ENCODE data around the gene RBM41. TPM values are rescaled to one million over a fixed set of nuclear protein-coding genes. Genes with fewer than 3 reads are reported as not detected.
"Not testable (repeated sequence)": the region's sequence is repeated elsewhere in the genome, so short reads cannot be mapped to it uniquely, and the experiment has no call there.

Gene RBM41
- total and polyA plus RNA-seq, 4 donors: 3.3 to 17.6 (median 9.9) TPM

GRCh38 chrX:107107459-107107858, 11.2 kb downstream of the RBM41 start:
- H3K4me1 ChIP-seq (ENCODE audit: control insufficient read depth in 4 of 4, insufficient read depth in 4 of 4, low read length in 3 of 4): no peaks in the 10 kb centered on the region
- H3K36me3 ChIP-seq (ENCODE audit: control insufficient read depth in 4 of 4, insufficient read depth in 3 of 4, low read depth in 1 of 4, low read length in 3 of 4): peaks cover 0 to 4% (median 1%) of the 10 kb centered on the region in 4 donors
- no peaks in the 10 kb centered on the region for H3K27me3 ChIP-seq (ENCODE audit: control insufficient read depth in 4 of 4, insufficient read depth in 4 of 4, low read length in 3 of 4)
- no peak overlapping the region for H3K9ac ChIP-seq (ENCODE audit: low read depth in 1 of 2, low read length in 2 of 2)
- TF ChIP-seq SP1 (IDR thresholded peaks at IDR 0.05) (no peak), FOXA2 (IDR thresholded peaks at IDR 0.05) (no peak), FOXA1 (IDR thresholded peaks at IDR 0.05) (no peak), YY1 (IDR thresholded peaks at IDR 0.05) (no peak), RXRA (IDR thresholded peaks at IDR 0.05) (no peak), RAD21 (IDR thresholded peaks at IDR 0.05) (no peak)
- no peak overlapping the region for H3K4me3 ChIP-seq (ENCODE audit: low read depth in 1 of 3, low read length in 3 of 3)
- peaks cover 0 to 2% (median 0%) of the 10 kb centered on the region in 4 donors for H3K9me3 ChIP-seq (ENCODE audit: control insufficient read depth in 4 of 4, low read length in 3 of 4)
- DNase-seq (ENCODE audit: low spot score): no peak
- 93% methylated on average over 1 of the region's 1 CpG for WGBS
- H3K27ac ChIP-seq (ENCODE audit: low read depth in 1 of 2, low read length in 2 of 2): no peak overlapping the region

- DNase-seq (ENCODE audit: low spot score): no peak
- Histone ChIP-seq H3K36me3 (ENCODE audit: control insufficient read depth in 4 of 4, insufficient read depth in 3 of 4, low read depth in 1 of 4, low read length in 3 of 4) (peaks cover 0 to 2% (median 0%) of the 10 kb centered on the region in 4 donors), H3K27me3 (ENCODE audit: control insufficient read depth in 4 of 4, insufficient read depth in 4 of 4, low read length in 3 of 4) (no peaks in the 10 kb centered on the region), H3K4me3 (ENCODE audit: low read depth in 1 of 3, low read length in 3 of 3) (no peak overlapping the region), H3K4me1 (ENCODE audit: control insufficient read depth in 4 of 4, insufficient read depth in 4 of 4, low read length in 3 of 4) (no peaks in the 10 kb centered on the region), H3K9me3 (ENCODE audit: control insufficient read depth in 4 of 4, low read length in 3 of 4) (no peaks in the 10 kb centered on the region), H3K9ac (ENCODE audit: low read depth in 1 of 2, low read length in 2 of 2) (no peak overlapping the region), H3K27ac (ENCODE audit: low read depth in 1 of 2, low read length in 2 of 2) (no peak overlapping the region)
- TF ChIP-seq, protein P1, sequence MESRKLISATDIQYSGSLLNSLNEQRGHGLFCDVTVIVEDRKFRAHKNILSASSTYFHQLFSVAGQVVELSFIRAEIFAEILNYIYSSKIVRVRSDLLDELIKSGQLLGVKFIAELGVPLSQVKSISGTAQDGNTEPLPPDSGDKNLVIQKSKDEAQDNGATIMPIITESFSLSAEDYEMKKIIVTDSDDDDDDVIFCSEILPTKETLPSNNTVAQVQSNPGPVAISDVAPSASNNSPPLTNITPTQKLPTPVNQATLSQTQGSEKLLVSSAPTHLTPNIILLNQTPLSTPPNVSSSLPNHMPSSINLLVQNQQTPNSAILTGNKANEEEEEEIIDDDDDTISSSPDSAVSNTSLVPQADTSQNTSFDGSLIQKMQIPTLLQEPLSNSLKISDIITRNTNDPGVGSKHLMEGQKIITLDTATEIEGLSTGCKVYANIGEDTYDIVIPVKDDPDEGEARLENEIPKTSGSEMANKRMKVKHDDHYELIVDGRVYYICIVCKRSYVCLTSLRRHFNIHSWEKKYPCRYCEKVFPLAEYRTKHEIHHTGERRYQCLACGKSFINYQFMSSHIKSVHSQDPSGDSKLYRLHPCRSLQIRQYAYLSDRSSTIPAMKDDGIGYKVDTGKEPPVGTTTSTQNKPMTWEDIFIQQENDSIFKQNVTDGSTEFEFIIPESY (IDR thresholded peaks at IDR 0.05): no peak
- peak in 1 of 2 donors; percentile 35 for TF ChIP-seq RAD21 (IDR thresholded peaks at IDR 0.05)
- TF ChIP-seq, protein P2, sequence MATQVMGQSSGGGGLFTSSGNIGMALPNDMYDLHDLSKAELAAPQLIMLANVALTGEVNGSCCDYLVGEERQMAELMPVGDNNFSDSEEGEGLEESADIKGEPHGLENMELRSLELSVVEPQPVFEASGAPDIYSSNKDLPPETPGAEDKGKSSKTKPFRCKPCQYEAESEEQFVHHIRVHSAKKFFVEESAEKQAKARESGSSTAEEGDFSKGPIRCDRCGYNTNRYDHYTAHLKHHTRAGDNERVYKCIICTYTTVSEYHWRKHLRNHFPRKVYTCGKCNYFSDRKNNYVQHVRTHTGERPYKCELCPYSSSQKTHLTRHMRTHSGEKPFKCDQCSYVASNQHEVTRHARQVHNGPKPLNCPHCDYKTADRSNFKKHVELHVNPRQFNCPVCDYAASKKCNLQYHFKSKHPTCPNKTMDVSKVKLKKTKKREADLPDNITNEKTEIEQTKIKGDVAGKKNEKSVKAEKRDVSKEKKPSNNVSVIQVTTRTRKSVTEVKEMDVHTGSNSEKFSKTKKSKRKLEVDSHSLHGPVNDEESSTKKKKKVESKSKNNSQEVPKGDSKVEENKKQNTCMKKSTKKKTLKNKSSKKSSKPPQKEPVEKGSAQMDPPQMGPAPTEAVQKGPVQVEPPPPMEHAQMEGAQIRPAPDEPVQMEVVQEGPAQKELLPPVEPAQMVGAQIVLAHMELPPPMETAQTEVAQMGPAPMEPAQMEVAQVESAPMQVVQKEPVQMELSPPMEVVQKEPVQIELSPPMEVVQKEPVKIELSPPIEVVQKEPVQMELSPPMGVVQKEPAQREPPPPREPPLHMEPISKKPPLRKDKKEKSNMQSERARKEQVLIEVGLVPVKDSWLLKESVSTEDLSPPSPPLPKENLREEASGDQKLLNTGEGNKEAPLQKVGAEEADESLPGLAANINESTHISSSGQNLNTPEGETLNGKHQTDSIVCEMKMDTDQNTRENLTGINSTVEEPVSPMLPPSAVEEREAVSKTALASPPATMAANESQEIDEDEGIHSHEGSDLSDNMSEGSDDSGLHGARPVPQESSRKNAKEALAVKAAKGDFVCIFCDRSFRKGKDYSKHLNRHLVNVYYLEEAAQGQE (IDR thresholded peaks at IDR 0.05): no peak
- TF ChIP-seq FOXA1 (IDR thresholded peaks at IDR 0.05): no peak
- no peak for TF ChIP-seq TAF1 (conservative IDR thresholded peaks at IDR 0.05)
- no peak for TF ChIP-seq EGR1 (IDR thresholded peaks at IDR 0.05; ENCODE audit: low read depth in 2 of 2)
- WGBS: 33% methylated on average over 1 of the region's 1 CpG
These were observed 15.6 kb downstream of the RBM41 start for GRCh38 chrX:107102980-107103379.

DNA sequence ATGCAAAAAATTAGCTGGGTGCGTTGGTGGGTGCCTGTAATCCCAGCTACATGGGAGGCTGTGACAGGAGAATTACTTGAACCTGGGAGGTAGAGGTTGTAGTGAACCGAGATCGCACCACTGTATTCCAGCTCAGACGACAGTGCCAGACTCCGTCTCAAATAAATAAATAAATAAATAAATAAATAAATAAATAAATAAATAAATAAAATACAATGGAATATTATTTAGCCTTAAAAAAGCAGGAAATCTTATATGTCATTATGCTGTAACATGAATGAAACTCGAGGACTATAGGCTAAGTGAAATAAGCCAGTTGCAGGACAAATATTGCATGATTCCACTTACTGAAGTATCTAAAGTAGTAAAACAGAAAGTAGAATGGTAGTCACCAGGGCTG, 42.5 kb downstream of the RBM41 start:
- Histone ChIP-seq H3K27me3 (ENCODE audit: control insufficient read depth in 4 of 4, insufficient read depth in 4 of 4, low read length in 3 of 4) (no peaks in the 10 kb centered on the region), H3K4me3 (ENCODE audit: low read depth in 1 of 3, low read length in 3 of 3) (no peak overlapping the region), H3K9ac (ENCODE audit: low read depth in 1 of 2, low read length in 2 of 2) (no peak overlapping the region), H3K27ac (ENCODE audit: low read depth in 1 of 2, low read length in 2 of 2) (no peak overlapping the region), H3K36me3 (ENCODE audit: control insufficient read depth in 4 of 4, insufficient read depth in 3 of 4, low read depth in 1 of 4, low read length in 3 of 4) (peaks cover 0 to 2% (median 0%) of the 10 kb centered on the region in 4 donors), H3K9me3 (ENCODE audit: control insufficient read depth in 4 of 4, low read length in 3 of 4) (peaks cover 0 to 12% (median 0%) of the 10 kb centered on the region in 4 donors), H3K4me1 (ENCODE audit: control insufficient read depth in 4 of 4, insufficient read depth in 4 of 4, low read length in 3 of 4) (no peaks in the 10 kb centered on the region)
- TF ChIP-seq EGR1 (IDR thresholded peaks at IDR 0.05; ENCODE audit: low read depth in 2 of 2) (no peak), SP1 (IDR thresholded peaks at IDR 0.05) (no peak), CTCF (IDR thresholded peaks at IDR 0.05; ENCODE audit: low read depth, low read length, missing input control) (no peak)
- TF ChIP-seq, protein P1 (IDR thresholded peaks at IDR 0.05): no peak
- no peak for DNase-seq (ENCODE audit: low spot score)
- WGBS: 98% methylated on average over 6 of the region's 6 CpGs

DNA sequence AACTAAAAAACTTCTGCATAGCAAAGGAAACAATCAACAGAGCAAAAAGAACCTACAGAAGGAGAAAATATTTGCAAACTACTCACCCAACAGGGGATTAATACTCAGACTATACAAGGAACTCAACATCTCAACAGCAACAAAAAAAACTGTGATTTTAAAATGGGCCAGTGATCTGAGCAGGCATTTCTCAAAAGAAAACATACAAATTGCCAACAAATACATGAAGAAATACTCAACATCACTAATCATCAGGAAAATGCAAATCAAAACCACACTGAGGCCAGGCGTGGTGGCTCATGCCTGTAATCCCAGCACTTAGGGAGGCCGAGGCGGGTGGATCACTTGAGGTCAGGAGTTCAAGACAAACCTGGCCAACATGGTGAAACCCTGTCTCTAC, 60.9 kb downstream of the RBM41 start:
- H3K9me3 ChIP-seq (ENCODE audit: control insufficient read depth in 4 of 4, low read length in 3 of 4); H3K4me3 ChIP-seq (ENCODE audit: low read depth in 1 of 3, low read length in 3 of 3); H3K4me1 ChIP-seq (ENCODE audit: control insufficient read depth in 4 of 4, insufficient read depth in 4 of 4, low read length in 3 of 4); H3K9ac ChIP-seq (ENCODE audit: low read depth in 1 of 2, low read length in 2 of 2); H3K27ac ChIP-seq (ENCODE audit: low read depth in 1 of 2, low read length in 2 of 2); DNase-seq (ENCODE audit: low spot score); H3K27me3 ChIP-seq (ENCODE audit: control insufficient read depth in 4 of 4, insufficient read depth in 4 of 4, low read length in 3 of 4); H3K36me3 ChIP-seq (ENCODE audit: control insufficient read depth in 4 of 4, insufficient read depth in 3 of 4, low read depth in 1 of 4, low read length in 3 of 4): not testable (repeated sequence)
- WGBS: 99% methylated on average over 3 of the region's 3 CpGs
